Pancreas (tissue), 10 donors: Measurements from ENCODE around the gene RELL2. TPM values are rescaled to one million over a fixed set of nuclear protein-coding genes. Genes with fewer than 3 reads are reported as not detected.

Experiments
- ATAC-seq, 4 donors: fragments of 200-7000 bp; cut with Tn5 transposase; one replicate each; pipeline versions ENCODE4 v1.8.0 to v1.9.1; 2020; ENCODE audit warnings: mild to moderate bottlenecking in 4 of 4, moderate library complexity in 4 of 4
- DNase-seq, 6 donors: peaks; one replicate each; pipeline ENCODE4 v3.0.0-alpha.2; 2020
- FAIRE-seq: peaks from 2 replicates; lab custom pipeline; 2012; peaks lifted over from hg19 to GRCh38; lab: Jason Lieb, UNC
- H3K27ac ChIP-seq, 4 donors: fragments of 200-600 bp; sonication (generic); 1 replicate in 3 of 4; 2 replicates in 1 of 4; pipeline versions ENCODE4 v1.5.0 to v1.8.0; 2020
- H3K27me3 ChIP-seq, 4 donors: fragments of 200-600 bp; one replicate each; pipeline ENCODE4 v1.8.0; 2021
- H3K36me3 ChIP-seq, 3 donors: fragments of 200-600 bp; sonication (generic) in 1 of 3; one replicate each; pipeline versions ENCODE4 v1.5.0 to v1.8.0; 2020 to 2021
- H3K4me1 ChIP-seq, 3 donors: fragments of 200-600 bp; one replicate each; pipeline ENCODE4 v1.8.0; 2021
- H3K4me3 ChIP-seq, 4 donors: fragments of 200-600 bp; sonication (generic) in 2 of 4; one replicate each; pipeline versions ENCODE4 v1.5.0 to v1.8.0; 2020 to 2021
- H3K9me3 ChIP-seq, 4 donors: fragments of 200-600 bp; one replicate each; pipeline ENCODE4 v1.8.0; 2021
- WGBS, 2 donors: extraction: QIAGEN DNeasy Blood & Tissue Kit; methylation state at CpG; one replicate each; pipeline ENCODE4 v1.1.7; 2013; 5-methylcytosine and 5-hydroxymethylcytosine counted together
- intact Hi-C, 3 donors: fragments of 100-400 bp; cut with DNase I; formaldehyde crosslinking; loops; one replicate each; pipeline versions ENCODE4 v1.11.1 to v1.14.2; 2022
- polyA plus RNA-seq, 2 donors: library from polyadenylated mRNA; stranded (reverse); fragments of 200-250 nt; gene quantifications; one replicate each; pipeline ENCODE4 v1.2.3, GENCODE V29; 2013
- total RNA-seq, 6 donors: library from RNA; stranded (reverse); fragmentation: NEBNext Ultra II Directional in 4 of 6; extraction: Animal tissue kit (Norgen Biotek cat#: 25700) in 4 of 6; gene quantifications; one replicate each; pipeline versions ENCODE4 v1.2.1 to v1.2.4, GENCODE V29; 2021 to 2023
- TF ChIP-seq, protein P1 (sequence below), 4 donors: fragments of 200-600 bp; sonication (generic) in 3 of 4; IDR thresholded peaks; one replicate each; pipeline versions ENCODE4 v1.5.0 to v1.8.0; 2021; ENCODE audit warnings: antibody characterized with exemption in 4 of 4
- donor health status: healthy with polysubstance abuse.
- donor health status: DM: no; HTN: no; CAD: no; lungs with moderate emphysema.
- donor health status: DM: no; HTN: no; CAD: no.
- donor health status: control.
- donor health status: control.
- donor health status: Bipolar disorder and iron deficiency.
- donor health status: DM: yes; HTN: yes; CAD: no.
- donor health status: DM: no; HTN: no; CAD: no.
- donor health status: DM: no; HTN: no; CAD: no.
- donor health status: DM: yes; HTN: yes; CAD: no.

Gene RELL2
- total and polyA plus RNA-seq, 8 donors = 0.67 to 9.0 (median 1.2) TPM

DNA sequence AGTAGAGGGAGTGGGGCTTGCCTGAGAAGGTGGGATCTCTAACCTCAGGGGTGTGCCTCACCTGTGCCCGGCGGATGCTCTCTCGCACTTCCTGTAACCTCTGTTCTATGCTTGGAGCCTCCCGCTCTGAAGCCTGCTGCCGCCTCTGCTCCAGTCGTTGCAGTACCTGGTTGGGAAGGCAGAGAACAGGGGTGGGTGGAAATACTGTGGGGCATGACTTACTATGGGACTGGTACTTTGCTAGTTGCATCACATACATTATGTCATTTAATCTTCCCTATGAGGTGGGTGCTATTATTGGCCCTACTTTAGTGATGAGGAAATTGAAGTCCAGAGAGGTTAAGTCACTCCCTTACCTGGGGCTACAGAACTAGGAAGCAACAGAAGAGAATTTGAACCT lies 9.2 kb downstream of the RELL2 start:
- H3K27me3 ChIP-seq = no peaks in the 10 kb centered on the region
- H3K9me3 ChIP-seq = no peaks in the 10 kb centered on the region
- WGBS, 2 donors = 88 to 89% methylated on average over 6 of the region's 6 CpGs
- DNase-seq = no peak
- no peaks in the 10 kb centered on the region for H3K36me3 ChIP-seq
- no peak for ATAC-seq
- TF ChIP-seq, protein P1, sequence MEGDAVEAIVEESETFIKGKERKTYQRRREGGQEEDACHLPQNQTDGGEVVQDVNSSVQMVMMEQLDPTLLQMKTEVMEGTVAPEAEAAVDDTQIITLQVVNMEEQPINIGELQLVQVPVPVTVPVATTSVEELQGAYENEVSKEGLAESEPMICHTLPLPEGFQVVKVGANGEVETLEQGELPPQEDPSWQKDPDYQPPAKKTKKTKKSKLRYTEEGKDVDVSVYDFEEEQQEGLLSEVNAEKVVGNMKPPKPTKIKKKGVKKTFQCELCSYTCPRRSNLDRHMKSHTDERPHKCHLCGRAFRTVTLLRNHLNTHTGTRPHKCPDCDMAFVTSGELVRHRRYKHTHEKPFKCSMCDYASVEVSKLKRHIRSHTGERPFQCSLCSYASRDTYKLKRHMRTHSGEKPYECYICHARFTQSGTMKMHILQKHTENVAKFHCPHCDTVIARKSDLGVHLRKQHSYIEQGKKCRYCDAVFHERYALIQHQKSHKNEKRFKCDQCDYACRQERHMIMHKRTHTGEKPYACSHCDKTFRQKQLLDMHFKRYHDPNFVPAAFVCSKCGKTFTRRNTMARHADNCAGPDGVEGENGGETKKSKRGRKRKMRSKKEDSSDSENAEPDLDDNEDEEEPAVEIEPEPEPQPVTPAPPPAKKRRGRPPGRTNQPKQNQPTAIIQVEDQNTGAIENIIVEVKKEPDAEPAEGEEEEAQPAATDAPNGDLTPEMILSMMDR (IDR thresholded peaks at IDR 0.05) = no peak
- H3K4me3 ChIP-seq = no peak overlapping the region
- FAIRE-seq = no peak
- intact Hi-C loops = no loop called here
- H3K4me1 ChIP-seq = no peaks in the 10 kb centered on the region
- H3K27ac ChIP-seq = no peak overlapping the region

DNA sequence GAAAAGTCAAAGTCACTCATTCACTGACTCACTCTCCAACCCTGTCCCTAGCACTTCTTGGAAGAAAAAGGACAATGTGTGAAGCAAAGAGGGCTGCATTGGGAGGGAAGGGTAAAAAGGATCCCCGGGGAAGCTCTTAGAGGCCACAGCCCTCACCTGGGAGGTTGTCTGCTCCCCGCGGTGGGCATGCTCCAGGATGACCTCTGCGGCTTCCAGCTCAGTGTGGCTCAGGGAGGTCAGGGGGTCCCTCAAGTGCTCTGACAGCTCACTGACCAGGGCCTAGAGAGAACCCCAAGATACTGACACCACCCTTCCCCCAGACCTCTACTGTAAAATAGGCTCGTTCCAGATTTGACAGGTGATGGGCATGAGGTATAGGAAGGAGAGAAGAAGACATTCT lies 10.4 kb downstream of the RELL2 start:
- Histone ChIP-seq H3K27me3 (no peaks in the 10 kb centered on the region), H3K36me3 (no peaks in the 10 kb centered on the region), H3K4me3 (no peak overlapping the region), H3K9me3 (no peaks in the 10 kb centered on the region), H3K4me1 (no peaks in the 10 kb centered on the region), H3K27ac (no peak overlapping the region)
- TF ChIP-seq, protein P1 (IDR thresholded peaks at IDR 0.05) = no peak
- WGBS, 2 donors = 84 to 88% methylated on average over 5 of the region's 5 CpGs
- DNase-seq = no peak
- intact Hi-C loops = no loop called here
- FAIRE-seq = no peak
- ATAC-seq = no peak

DNA sequence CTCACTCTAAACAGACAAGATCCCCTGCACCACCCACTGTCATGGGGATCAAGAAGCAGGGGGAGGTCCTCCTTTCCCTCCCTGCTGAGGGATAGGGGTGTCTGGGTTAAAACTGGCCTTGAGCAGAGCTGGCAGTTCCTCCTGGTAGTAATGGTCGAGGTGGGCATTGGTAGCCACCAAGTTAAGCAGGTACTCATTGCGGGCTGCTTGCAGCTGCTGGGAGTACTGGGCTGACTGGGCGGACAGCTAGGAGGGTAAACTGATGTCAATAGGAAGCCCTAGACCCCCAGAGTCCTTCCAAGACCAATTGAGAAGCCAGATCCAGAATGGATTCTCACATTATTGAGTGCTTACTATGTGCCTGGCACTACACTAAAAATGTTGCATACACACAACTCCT lies 11.1 kb downstream of the RELL2 start:
- FAIRE-seq (no peak), ATAC-seq (no peak), DNase-seq (no peak)
- Histone ChIP-seq H3K9me3 (no peaks in the 10 kb centered on the region), H3K36me3 (no peaks in the 10 kb centered on the region), H3K4me3 (no peak overlapping the region), H3K27me3 (no peaks in the 10 kb centered on the region), H3K4me1 (no peaks in the 10 kb centered on the region), H3K27ac (no peak overlapping the region)
- WGBS, 2 donors = 77 to 84% methylated on average over 3 of the region's 3 CpGs
- TF ChIP-seq, protein P1 (IDR thresholded peaks at IDR 0.05) = no peak
- intact Hi-C loops = no loop called here

DNA sequence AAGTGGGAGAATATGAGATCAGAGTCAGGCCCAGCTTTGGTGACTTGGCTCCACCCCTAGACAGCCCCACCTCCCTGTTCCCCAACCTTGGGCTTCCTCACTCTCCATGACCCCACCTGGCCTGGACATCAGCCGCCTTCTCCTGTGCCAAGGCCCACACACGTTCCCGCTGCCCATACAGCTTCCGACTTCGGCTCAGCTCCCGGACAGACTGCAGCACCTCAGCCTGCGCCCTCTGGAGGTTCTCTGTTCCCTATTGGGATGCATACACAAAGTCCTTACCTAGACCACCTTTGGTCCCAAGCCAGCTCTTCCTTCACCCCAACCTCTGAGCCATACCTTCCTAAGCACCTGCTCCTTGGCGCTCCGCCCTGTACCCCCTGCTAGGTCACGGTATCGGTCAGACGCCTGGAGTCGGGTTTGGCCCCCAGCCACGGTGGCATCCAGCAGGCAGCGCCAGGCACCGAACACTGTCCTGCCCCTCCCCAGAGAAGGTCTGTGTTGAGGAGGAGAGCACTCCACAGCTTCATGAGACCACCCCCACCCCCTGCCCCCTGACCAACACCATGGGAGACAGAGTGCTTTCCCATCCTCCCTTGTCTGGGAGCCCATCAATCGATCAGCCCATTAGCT lies 12.4 kb downstream of the RELL2 start:
- H3K36me3 ChIP-seq = no peaks in the 10 kb centered on the region
- no peak for ATAC-seq

DNA sequence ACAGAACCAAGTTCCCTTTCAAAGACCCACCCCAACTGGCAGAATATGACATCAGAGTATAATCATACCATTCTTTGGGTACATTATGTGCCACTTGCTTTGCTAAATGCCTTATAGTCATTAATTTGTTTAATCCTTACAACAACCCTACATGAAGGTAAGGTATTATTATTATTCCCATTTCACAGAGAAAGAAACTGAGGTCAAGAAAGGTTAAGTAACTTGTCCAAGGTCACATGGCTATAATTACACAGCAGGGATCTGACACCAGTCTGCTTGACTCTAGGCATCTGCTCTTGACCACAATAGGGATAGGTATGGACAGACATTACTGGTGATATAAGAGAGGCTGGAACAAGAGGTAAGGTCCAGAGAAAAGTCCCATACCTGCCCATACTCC lies 13.2 kb downstream of the RELL2 start:
- Histone ChIP-seq H3K27me3 (no peaks in the 10 kb centered on the region), H3K4me1 (no peaks in the 10 kb centered on the region), H3K27ac (no peak overlapping the region), H3K4me3 (no peak overlapping the region), H3K36me3 (no peaks in the 10 kb centered on the region), H3K9me3 (no peaks in the 10 kb centered on the region)
- intact Hi-C loops = no loop called here
- no peak for FAIRE-seq
- no peak for ATAC-seq
- no peak for DNase-seq
- TF ChIP-seq, protein P1 (IDR thresholded peaks at IDR 0.05) = no peak

More for the DNA sequence above, 12.4 kb downstream of the RELL2 start:
- 90 to 91% methylated on average over 17 of the region's 17 CpGs for WGBS, 2 donors
- FAIRE-seq (no peak), DNase-seq (peak in 2 of 6 donors; percentile 61 to 84)
- no peaks in the 10 kb centered on the region for H3K9me3 ChIP-seq
- no peak overlapping the region for H3K4me3 ChIP-seq
- TF ChIP-seq, protein P1 (IDR thresholded peaks at IDR 0.05) = no peak
- intact Hi-C loops = no loop called here
- H3K27ac ChIP-seq = no peak overlapping the region
- H3K27me3 ChIP-seq = no peaks in the 10 kb centered on the region
- no peaks in the 10 kb centered on the region for H3K4me1 ChIP-seq
